Measurements from ENCODE around the gene LACTB.
A peak's percentile ranks its signal among the peaks of the same experiment; 100 is the strongest.
"Not testable (repeated sequence)": the region's sequence is repeated elsewhere in the genome, so short reads cannot be mapped to it uniquely, and the experiment has no call there.

The LACTB gene

GRCh38 chr15:63091679-63092446 is 29.8 kb upstream of the LACTB start:
- Histone ChIP-seq H3K9me3 (no peaks in the 10 kb centered on the region), H3K36me3 (no peaks in the 10 kb centered on the region), H3K4me1 (peaks cover 18% of the 10 kb centered on the region), H3K27me3 (no peaks in the 10 kb centered on the region), H3K4me3 (ENCODE audit: low read depth, low read length) (no peak overlapping the region)
- TF ChIP-seq CTCF (IDR thresholded peaks at IDR 0.05; ENCODE audit: low read depth, low read length): no peak
- no peak for DNase-seq

- peaks cover 17% of the 10 kb centered on the region for H3K4me1 ChIP-seq
- no peaks in the 10 kb centered on the region for H3K36me3 ChIP-seq
- H3K9me3 ChIP-seq: no peaks in the 10 kb centered on the region
- no peak overlapping the region for H3K4me3 ChIP-seq (ENCODE audit: low read depth, low read length)
- no peaks in the 10 kb centered on the region for H3K27me3 ChIP-seq
- DNase-seq: peak; percentile 84
- TF ChIP-seq CTCF (IDR thresholded peaks at IDR 0.05; ENCODE audit: low read depth, low read length): peak; percentile 97
Measured at GRCh38 chr15:63093486-63094205, 28.0 kb upstream of the LACTB start.

- no peak for TF ChIP-seq CTCF (IDR thresholded peaks at IDR 0.05; ENCODE audit: low read depth, low read length)
- Histone ChIP-seq H3K36me3 (no peaks in the 10 kb centered on the region), H3K4me3 (ENCODE audit: low read depth, low read length) (no peak overlapping the region), H3K27me3 (no peaks in the 10 kb centered on the region), H3K9me3 (no peaks in the 10 kb centered on the region), H3K4me1 (peaks cover 11% of the 10 kb centered on the region)
- DNase-seq: no peak
Measured at GRCh38 chr15:63094495-63094931, 27.1 kb upstream of the LACTB start.

- DNase-seq: no peak
- no peak for TF ChIP-seq CTCF (IDR thresholded peaks at IDR 0.05; ENCODE audit: low read depth, low read length)
- Histone ChIP-seq H3K4me1 (no peaks in the 10 kb centered on the region; the same call in 1 of the 2 replicates), H3K27me3 (no peaks in the 10 kb centered on the region), H3K9me3 (no peaks in the 10 kb centered on the region; the same call in 1 of the 2 replicates), H3K4me3 (ENCODE audit: low read depth, low read length) (no peak overlapping the region), H3K36me3 (no peaks in the 10 kb centered on the region)
Measured at GRCh38 chr15:63096178-63096577, 25.5 kb upstream of the LACTB start.

GRCh38 chr15:63098901-63099300 is 22.8 kb upstream of the LACTB start:
- not testable (repeated sequence) for DNase-seq; H3K4me3 ChIP-seq (ENCODE audit: low read depth, low read length); H3K4me1 ChIP-seq; H3K9me3 ChIP-seq; H3K27me3 ChIP-seq; H3K36me3 ChIP-seq

- H3K4me1 ChIP-seq, H3K27me3 ChIP-seq, H3K9me3 ChIP-seq: not testable (repeated sequence)
Measured at GRCh38 chr15:63099581-63099980, 22.1 kb upstream of the LACTB start.

GRCh38 chr15:63103416-63103815 is 18.2 kb upstream of the LACTB start:
- Histone ChIP-seq H3K36me3 (no peaks in the 10 kb centered on the region), H3K4me1 (no peaks in the 10 kb centered on the region), H3K9me3 (peaks cover 4% of the 10 kb centered on the region), H3K4me3 (ENCODE audit: low read depth, low read length) (no peak overlapping the region), H3K27me3 (no peaks in the 10 kb centered on the region)
- DNase-seq: no peak
- TF ChIP-seq CTCF (IDR thresholded peaks at IDR 0.05; ENCODE audit: low read depth, low read length): no peak

More at GRCh38 chr15:63099581-63099980, 22.1 kb upstream of the LACTB start:
- not testable (repeated sequence) for DNase-seq; H3K36me3 ChIP-seq; H3K4me3 ChIP-seq (ENCODE audit: low read depth, low read length)

Data from BE2C (cell line).